ENCODE data around the gene C3orf52.

Gene C3orf52

GRCh38 chr3:112136959-112137693, 50.9 kb downstream of the C3orf52 start:
- no peak for DNase-seq (ENCODE audit: low read depth)

DNA sequence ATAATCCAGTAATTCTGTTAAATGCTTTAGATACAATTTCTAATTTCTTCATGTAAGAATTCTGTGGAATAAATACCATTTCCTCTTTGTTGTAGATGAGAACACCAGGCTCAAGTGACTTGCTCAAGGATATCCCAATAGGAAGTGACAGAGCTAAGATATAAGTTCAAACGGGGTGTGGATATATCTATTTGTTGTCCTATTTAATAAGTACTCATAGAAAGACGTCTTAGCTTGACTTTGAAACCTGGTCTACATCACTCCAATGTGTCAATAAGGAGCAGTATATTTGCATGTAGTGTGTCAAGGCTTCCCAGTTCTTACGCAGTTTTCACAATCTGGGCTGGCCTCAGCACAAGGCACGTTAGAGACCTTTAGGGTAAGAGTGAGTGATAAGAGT, 51.6 kb downstream of the C3orf52 start:
- DNase-seq (ENCODE audit: low read depth), result no peak

- DNase-seq (ENCODE audit: low read depth), result no peak
Observed at GRCh38 chr3:112138219-112138969, 52.2 kb downstream of the C3orf52 start.

DNA sequence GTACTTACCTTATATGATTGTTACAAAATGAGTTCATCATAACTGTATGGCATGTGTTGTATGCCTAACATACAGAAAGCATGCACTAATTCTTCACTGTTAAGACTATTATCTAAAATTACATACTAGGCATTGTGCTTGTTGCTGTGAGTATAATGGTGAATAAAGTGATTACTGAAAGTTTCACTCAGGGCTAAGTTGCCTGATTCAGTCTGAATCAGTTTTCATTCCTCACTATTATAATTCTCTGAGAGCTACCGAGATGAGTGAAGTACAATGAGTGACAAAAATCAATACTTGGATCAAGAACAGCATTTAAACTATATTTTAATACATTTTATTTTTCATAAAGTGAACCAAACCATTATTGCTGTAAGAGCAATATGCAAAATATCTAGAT, 54.4 kb downstream of the C3orf52 start:
- no peak for DNase-seq (ENCODE audit: low read depth)

GRCh38 chr3:112141293-112141692, 55.1 kb downstream of the C3orf52 start:
- DNase-seq (ENCODE audit: low read depth), result no peak

DNA sequence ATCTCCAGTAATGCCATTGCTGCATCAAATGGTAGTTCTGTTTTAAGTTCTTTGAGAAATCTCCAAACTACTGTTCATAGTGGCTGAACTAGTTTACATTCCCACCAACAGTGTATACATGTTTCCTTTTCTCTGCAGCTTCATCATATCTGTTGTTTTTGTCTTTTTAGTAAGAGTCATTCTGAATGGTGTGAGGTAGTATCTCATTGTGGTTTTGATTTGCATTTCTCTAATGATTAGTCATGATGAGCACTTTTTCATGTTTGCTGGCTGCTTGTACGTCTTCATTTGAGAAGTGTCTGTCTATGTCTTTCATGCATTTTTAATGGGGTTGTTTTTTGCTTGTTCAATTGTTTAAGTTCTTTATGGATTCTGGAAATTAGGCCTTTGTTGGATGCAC, 57.1 kb downstream of the C3orf52 start:
- DNase-seq (ENCODE audit: low read depth), result no peak

- DNase-seq (ENCODE audit: low read depth), result no peak
Observed at GRCh38 chr3:112143689-112144088, 57.5 kb downstream of the C3orf52 start.

DNA sequence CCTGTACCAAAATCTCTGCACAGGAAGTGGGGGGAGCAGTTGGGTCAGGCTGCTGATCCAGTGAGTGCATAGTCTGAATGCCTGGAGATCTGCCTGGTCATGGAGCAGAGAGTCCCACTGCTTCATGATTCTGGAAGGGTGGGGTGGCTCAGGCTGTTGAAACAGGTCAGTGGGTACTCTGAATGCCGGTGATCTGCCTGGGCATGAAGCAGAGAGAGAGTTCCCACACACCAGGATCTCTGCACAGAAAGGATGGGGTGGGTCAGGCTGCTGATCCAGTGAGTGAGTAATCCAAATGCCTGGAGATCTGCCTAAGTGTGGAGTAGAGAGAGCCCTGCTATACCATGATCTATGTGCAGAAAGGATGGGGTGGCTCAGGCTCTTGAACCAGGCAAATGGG, 62.9 kb downstream of the C3orf52 start:
- no peak for DNase-seq (ENCODE audit: low read depth)

- no peak for DNase-seq (ENCODE audit: low read depth)
Observed at GRCh38 chr3:112167758-112168157, 81.6 kb downstream of the C3orf52 start.
